ENCODE results near the gene EFHC2. TPM values are rescaled to one million over a fixed set of nuclear protein-coding genes. Genes with fewer than 3 reads are reported as not detected.

Gene EFHC2
- polyA plus RNA-seq, 4 donors: 8.6 to 12.2 (median 9.7) TPM

GRCh38 chrX:44157283-44157682 lies 186.2 kb downstream of the EFHC2 start:
- DNase-seq (ENCODE audit: low read depth in 4 of 4, low spot score in 3 of 4): no peak

- no peak for DNase-seq (ENCODE audit: low read depth in 4 of 4, low spot score in 3 of 4)
Observed at GRCh38 chrX:44156726-44157125, 186.7 kb downstream of the EFHC2 start.

DNA sequence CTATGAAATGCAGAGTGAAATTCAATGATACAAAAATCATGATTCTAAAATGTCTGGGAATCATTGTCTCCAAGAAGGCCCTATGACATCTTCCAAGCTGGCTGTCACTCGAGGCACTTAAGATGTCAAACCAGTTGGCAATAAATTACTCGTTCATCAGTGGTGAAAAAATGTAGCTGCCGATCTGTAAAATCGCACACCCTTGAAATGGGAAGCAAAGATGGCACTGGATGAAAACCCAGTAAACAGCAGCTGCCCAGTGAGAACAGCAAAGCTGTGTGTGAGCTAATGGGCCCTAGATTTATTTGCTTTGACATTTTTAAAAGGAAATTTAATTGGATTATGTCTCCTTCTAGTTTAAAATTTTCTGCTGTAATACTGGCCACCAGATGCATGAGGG lies 188.3 kb downstream of the EFHC2 start:
- DNase-seq (ENCODE audit: low read depth in 4 of 4, low spot score in 3 of 4): peak in 1 of 4 donors; percentile 4

- DNase-seq (ENCODE audit: low read depth in 4 of 4, low spot score in 3 of 4): no peak
Observed at GRCh38 chrX:44152852-44153251, 190.6 kb downstream of the EFHC2 start.

DNA sequence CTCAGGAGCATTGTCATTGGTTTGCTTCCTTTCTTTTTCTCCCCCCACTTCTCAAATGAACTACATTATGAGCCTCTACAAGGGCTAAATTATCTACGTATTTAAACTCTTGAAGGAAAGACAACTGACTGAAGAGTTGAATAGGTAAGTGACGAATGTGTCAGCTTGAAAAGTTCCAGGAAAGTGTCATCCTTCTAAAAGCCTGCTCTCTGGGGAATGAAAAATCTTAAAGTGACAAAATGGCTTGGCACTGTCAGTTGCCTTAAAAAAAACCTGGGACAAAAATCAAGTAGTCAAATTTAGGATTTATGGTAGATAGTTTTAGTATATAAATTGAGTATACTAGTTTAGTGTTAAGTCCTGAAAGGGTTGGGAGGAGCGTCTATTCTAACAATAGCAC lies 196.3 kb downstream of the EFHC2 start:
- no peak for DNase-seq (ENCODE audit: low read depth in 4 of 4, low spot score in 3 of 4)

GRCh38 chrX:44144177-44144945 lies 199.1 kb downstream of the EFHC2 start:
- DNase-seq (ENCODE audit: low read depth in 4 of 4, low spot score in 3 of 4): no peak

GRCh38 chrX:44143061-44143602 lies 200.3 kb downstream of the EFHC2 start:
- no peak for DNase-seq (ENCODE audit: low read depth in 4 of 4, low spot score in 3 of 4)

GRCh38 chrX:44130189-44130588 lies 213.3 kb downstream of the EFHC2 start:
- no peak for DNase-seq (ENCODE audit: low read depth in 4 of 4, low spot score in 3 of 4)

GRCh38 chrX:44113337-44113736 lies 230.1 kb downstream of the EFHC2 start:
- no peak for DNase-seq (ENCODE audit: low read depth in 4 of 4, low spot score in 3 of 4)

GRCh38 chrX:44106864-44107263 lies 236.6 kb downstream of the EFHC2 start:
- no peak for DNase-seq (ENCODE audit: low read depth in 4 of 4, low spot score in 3 of 4)

GRCh38 chrX:44105228-44105913 lies 238.1 kb downstream of the EFHC2 start:
- no peak for DNase-seq (ENCODE audit: low read depth in 4 of 4, low spot score in 3 of 4)

- no peak for DNase-seq (ENCODE audit: low read depth in 4 of 4, low spot score in 3 of 4)
Observed at GRCh38 chrX:44104699-44105098, 238.8 kb downstream of the EFHC2 start.

DNA sequence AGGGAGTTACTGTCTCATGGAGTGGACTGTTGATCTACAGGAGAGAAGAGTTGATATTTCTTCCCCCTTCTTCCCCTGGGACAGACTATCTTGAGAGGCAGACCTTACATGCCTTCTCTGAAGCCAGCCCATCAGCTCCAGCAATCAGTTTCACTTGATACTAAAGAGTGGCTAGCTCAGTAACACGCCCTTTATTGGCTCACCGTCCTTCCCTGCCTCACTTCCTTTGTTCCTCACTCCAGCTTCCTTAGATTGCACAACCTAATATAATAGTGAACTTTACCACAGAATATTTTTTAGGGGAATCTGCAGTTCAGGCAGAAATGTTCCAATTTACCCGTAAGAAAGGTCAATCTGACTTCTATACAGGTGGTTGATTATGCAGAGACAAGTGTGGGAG lies 242.2 kb downstream of the EFHC2 start:
- no peak for DNase-seq (ENCODE audit: low read depth in 4 of 4, low spot score in 3 of 4)

DNA sequence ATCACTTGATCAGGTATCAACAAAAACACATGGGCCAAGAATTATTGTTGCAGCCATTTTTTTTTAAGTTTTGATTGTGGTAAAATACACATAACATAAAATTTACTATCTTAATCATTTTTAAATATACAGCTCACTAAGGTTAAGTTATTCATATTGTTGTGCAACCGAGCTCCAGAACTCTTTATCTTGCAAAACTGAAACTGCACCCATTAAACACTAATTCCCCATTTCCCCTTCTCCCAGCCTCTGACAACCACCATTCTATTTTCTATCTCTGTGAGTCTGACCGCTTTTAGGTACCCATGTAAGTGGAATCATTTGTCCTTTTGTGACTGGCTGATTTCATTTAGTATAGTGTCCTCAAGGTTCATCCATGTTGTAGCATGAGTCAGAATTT lies 244.1 kb downstream of the EFHC2 start:
- DNase-seq (ENCODE audit: low read depth in 4 of 4, low spot score in 3 of 4): no peak

Other genes with a start within 250 kb of the EFHC2 start
- gene FUNDC1, start 199.2 kb upstream of the EFHC2 start, polyA plus RNA-seq (ENCODE audit: insufficient read length in 4 of 4): 10 to 100 TPM; 26.4 to 34.1 (median 33.1) TPM